RWPE2 (cell line): ENCODE measurements around the gene KIAA0825.
A peak's percentile ranks its signal among the peaks of the same experiment; 100 is the strongest.

Source experiments
- ATAC-seq: fragments of 200-7000 bp; cut with Tn5 transposase; 3 replicates; pipeline ENCODE4 v1.9.1; 2021; ENCODE audit warnings: low read depth
- DNase-seq: peaks from one replicate; pipeline ENCODE4 v3.0.0-alpha.2; 2020; ENCODE audit warnings: low spot score
- H3K27ac ChIP-seq: fragments of 450-650 bp; 2 replicates; pipeline ENCODE4 v1.5.1; 2017; ENCODE audit warnings: mild to moderate bottlenecking; ENCODE audit not compliant: poor library complexity, severe bottlenecking
- H3K27me3 ChIP-seq: fragments of 250-450 bp; sonication (Bioruptor Pico); 2 replicates; pipeline ENCODE4 v1.5.1; 2021; ENCODE audit warnings: mild to moderate bottlenecking, moderate library complexity; ENCODE audit not compliant: insufficient read depth, poor library complexity, severe bottlenecking
- H3K36me3 ChIP-seq: fragments of 250-450 bp; sonication (Bioruptor Pico); 2 replicates; pipeline ENCODE4 v1.5.1; 2020; ENCODE audit warnings: low read depth, mild to moderate bottlenecking, moderate library complexity
- H3K4me1 ChIP-seq: fragments of 250-450 bp; sonication (Bioruptor Pico); 2 replicates; pipeline ENCODE4 v1.5.1; 2021; ENCODE audit warnings: mild to moderate bottlenecking, moderate library complexity; ENCODE audit not compliant: insufficient read depth, poor library complexity, severe bottlenecking
- H3K4me3 ChIP-seq: fragments of 250-450 bp; sonication (Bioruptor Pico); 2 replicates; pipeline ENCODE4 v1.5.1; 2021; ENCODE audit warnings: mild to moderate bottlenecking, moderate library complexity; ENCODE audit not compliant: severe bottlenecking
- H3K9me3 ChIP-seq: fragments of 250-450 bp; sonication (Bioruptor Pico); 2 replicates; pipeline ENCODE4 v1.5.1; 2021; ENCODE audit warnings: mild to moderate bottlenecking, moderate library complexity; ENCODE audit not compliant: severe bottlenecking
- CTCF ChIP-seq: fragments of 450-650 bp; IDR thresholded peaks from one replicate; pipeline ENCODE4 v1.5.1; 2017; ENCODE audit warnings: mild to moderate bottlenecking, moderate library complexity; ENCODE audit not compliant: poor library complexity, severe bottlenecking

Gene KIAA0825

GRCh38 chr5:94620256-94620655 is 1.9 kb upstream of the KIAA0825 start:
- TF ChIP-seq CTCF, result no peak
- DNase-seq (no peak), ATAC-seq (no peak)
- no peak overlapping the region for H3K27ac ChIP-seq
- no peaks in the 10 kb centered on the region for H3K27me3 ChIP-seq
- no peak overlapping the region for H3K4me3 ChIP-seq
- H3K4me1 ChIP-seq, result peaks cover 20% of the 10 kb centered on the region
- no peaks in the 10 kb centered on the region for H3K9me3 ChIP-seq
- peaks cover 11% of the 10 kb centered on the region for H3K36me3 ChIP-seq

- Histone ChIP-seq H3K4me1 (peaks cover 20% of the 10 kb centered on the region), H3K27ac (peak overlapping the region; percentile 88), H3K9me3 (no peaks in the 10 kb centered on the region), H3K27me3 (no peaks in the 10 kb centered on the region), H3K4me3 (peak overlapping the region; percentile 61), H3K36me3 (peaks cover 7% of the 10 kb centered on the region)
- ATAC-seq, result peak; percentile 65
- DNase-seq, result peak; percentile 77
- no peak for TF ChIP-seq CTCF
These were observed 343 bp downstream of the KIAA0825 start for GRCh38 chr5:94618029-94618492.

- H3K4me3 ChIP-seq, result no peak overlapping the region
- H3K27ac ChIP-seq, result no peak overlapping the region
- DNase-seq (no peak), ATAC-seq (no peak)
- no peaks in the 10 kb centered on the region for H3K36me3 ChIP-seq
- no peak for TF ChIP-seq CTCF
- no peaks in the 10 kb centered on the region for H3K27me3 ChIP-seq
- H3K9me3 ChIP-seq, result no peaks in the 10 kb centered on the region
- peaks cover 20% of the 10 kb centered on the region for H3K4me1 ChIP-seq
These were observed 2.5 kb downstream of the KIAA0825 start for GRCh38 chr5:94615862-94616261.

- no peak overlapping the region for H3K27ac ChIP-seq
- H3K27me3 ChIP-seq, result no peaks in the 10 kb centered on the region
- no peak overlapping the region for H3K4me3 ChIP-seq
- DNase-seq (no peak), ATAC-seq (no peak)
- H3K4me1 ChIP-seq, result peaks cover 14% of the 10 kb centered on the region
- no peak for TF ChIP-seq CTCF
- no peaks in the 10 kb centered on the region for H3K9me3 ChIP-seq
- H3K36me3 ChIP-seq, result no peaks in the 10 kb centered on the region
These were observed 4.1 kb downstream of the KIAA0825 start for GRCh38 chr5:94614156-94614805.

- TF ChIP-seq CTCF, result peak; percentile 23
- no peak overlapping the region for H3K27ac ChIP-seq
- no peaks in the 10 kb centered on the region for H3K9me3 ChIP-seq
- H3K27me3 ChIP-seq, result no peaks in the 10 kb centered on the region
- ATAC-seq (no peak), DNase-seq (no peak)
- H3K4me3 ChIP-seq, result no peak overlapping the region
- peaks cover 14% of the 10 kb centered on the region for H3K4me1 ChIP-seq
- no peaks in the 10 kb centered on the region for H3K36me3 ChIP-seq
These were observed 4.8 kb downstream of the KIAA0825 start for GRCh38 chr5:94613583-94613982.
